ENCODE results near the gene LDAH.

The LDAH gene

DNA sequence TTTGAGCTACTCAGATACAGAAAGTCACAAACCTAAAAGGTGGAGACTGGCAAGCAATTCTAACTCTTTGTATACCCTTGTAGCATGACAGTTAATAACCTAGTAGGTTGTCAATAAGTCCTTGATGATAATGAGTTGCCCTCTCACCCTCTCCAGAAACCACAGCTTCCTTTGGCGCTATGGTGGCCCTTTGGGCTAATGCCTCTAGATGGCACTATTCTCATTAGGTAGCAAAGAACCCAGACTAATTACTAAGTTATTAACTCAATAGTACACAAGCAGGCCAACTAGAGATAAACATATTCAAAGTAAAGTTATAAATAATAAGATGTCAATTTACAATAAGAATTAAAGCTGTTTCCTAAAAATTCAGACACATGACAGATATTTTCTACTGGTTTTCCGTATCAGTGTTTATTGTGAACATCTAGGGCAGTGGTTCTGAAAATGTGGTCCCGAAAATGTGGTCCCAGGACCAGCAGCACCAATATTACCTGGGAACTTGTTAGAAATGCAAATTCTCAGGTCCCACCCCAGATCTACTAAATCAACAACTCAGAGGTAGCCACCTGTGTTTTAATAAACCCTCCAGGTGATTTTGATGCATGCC is 41.1 kb downstream of the LDAH start:
- DNase-seq (ENCODE audit: low spot score), result peak; percentile 17

DNA sequence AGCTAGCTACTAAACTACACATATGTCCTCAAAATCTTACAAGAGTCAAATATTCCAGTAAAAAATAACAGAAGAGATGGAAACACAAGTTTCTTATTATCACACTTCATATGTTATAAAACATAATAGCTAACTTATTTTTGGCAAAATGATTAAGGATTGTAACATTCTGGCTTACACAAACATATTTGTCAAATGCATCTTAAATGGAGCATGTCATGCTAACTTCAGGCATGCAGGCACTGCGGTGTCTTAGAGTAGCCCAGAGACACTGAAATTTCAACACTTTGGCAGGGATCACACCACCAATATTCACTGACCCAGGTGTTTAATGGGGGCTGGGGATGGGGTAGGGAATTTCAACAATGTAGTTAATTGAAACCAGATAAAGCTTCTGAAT is 51.6 kb downstream of the LDAH start:
- peak; percentile 8 for DNase-seq (ENCODE audit: low spot score)

DNA sequence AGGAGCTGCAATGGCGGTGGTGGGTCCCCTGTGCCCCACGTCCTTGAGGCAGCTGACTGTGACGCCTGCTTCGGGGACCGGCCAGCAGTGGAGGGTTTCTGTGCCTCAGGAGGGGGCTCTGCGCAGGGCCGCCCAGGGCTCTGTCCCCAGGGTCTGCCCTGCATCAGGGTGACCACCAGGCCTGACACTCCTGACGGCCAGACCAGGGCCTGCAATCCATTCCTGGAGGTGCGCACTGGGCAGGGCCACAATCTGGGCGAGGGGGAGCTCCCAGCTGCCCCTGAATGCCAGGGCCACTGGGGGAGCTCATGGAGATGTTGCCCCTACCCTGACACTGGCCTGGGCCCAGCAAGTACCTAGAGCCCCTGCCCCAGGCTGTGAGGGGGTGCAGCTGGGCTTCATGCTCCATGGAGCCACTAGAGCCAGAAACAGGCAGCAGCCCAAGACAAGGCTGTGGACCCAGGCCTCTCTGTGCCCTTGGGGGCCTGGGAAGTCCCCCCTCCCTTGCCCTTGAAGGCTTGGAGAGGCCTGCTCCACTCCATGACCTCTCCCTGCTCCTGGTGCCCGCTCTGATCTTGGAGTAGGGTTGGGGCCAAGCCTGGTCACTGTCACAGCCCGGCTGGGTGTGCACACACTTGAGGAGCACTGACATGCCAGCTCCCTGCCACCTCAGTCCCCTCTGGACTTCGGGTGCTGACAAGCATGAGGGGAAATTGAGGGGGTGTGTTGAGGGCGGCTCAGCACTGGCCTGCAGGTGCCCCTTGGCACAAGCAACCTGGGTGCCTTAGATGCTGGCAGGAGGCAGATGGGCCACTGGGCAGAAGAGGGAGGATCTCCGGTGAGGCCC is 55.9 kb downstream of the LDAH start:
- DNase-seq (ENCODE audit: low spot score), result no peak

DNA sequence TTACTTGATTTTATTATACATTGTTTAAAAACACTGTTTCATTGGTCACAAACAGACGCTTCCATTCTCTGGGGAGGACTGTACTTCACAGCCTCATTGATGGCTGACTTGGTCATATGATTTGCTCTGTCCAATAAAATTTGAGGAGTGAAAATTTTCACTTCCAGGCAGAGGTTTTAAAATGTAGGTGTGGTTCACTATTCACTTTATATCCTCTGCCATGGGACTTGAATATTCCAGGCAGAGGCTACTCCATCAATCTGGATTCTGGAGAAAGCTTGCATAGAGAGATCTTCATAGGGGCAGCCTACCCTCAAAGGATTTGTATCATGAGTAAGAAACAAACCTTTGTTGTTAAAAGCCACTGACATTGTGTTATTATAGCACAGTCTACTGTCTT is 56.7 kb downstream of the LDAH start:
- no peak for DNase-seq (ENCODE audit: low spot score)

DNA sequence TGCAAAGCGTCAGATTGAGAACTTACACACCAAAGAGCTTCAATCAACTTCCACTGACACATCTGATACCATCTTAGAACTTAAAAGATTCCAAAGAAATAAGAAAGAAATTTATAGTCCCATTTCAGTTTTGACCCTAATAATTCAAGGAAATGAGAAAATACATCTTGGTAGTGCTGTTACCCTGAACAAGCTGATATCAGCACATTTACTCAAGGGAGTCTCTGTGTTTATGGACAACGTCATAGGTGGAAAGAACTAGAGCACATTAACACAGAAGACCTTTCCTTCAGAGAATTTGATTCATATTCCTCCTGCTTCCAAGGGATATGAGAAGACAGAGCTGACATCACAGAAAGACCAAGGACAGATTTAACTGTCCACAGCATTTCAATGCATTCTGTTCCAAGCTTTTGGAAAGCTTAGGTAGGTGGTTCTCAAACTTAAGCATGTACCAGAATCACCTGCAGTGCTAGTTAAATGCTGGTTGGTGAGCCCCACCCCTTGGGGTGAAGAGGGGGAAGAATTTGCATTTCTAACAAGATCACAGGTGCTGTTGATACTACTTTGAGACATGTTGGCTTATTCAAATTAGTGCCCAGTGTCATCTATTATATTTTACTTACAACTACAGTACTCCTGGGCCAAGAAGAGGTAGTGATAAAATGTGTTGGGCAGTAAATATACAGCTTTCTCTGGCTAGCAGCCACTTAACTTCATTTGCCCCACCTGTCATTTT is 59.8 kb downstream of the LDAH start:
- no peak for DNase-seq (ENCODE audit: low spot score)

DNA sequence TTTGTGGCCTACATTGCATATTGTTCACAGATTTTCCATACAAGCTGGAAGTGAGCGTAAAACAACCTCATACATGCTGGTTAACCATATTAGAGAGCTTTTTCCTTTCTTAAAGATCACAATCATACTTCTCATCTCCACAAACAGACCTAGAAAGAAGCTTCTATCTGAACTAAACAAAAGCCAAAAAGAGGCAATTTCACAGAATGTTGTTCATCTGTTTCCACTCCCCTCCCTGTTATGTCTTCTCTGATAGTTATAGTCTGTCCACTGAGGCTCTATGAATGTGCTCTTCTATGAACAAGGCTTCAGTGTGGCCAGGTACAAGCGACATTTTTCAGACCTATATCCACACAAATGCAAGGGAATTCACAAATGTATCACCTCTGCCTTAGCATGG is 63.4 kb downstream of the LDAH start:
- DNase-seq (ENCODE audit: low spot score), result no peak

DNA sequence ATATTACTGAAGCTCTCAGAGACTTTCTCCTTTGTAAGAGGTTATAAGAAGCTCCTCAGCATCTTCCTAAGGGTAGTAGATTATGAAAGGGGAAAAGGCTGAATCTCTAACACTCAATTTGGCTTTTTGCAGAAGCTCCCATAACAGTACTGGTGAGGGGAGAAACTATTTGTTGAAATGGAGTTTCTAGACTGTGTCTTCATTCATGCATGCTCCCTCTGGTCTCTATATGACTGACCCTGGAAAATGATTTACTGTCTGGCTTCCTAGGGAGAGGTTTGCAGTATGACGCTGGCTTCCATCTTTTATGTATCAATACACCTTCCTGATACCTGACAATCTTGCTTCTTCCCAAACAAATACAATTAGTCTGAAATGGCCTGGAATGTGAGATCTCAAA is 63.9 kb downstream of the LDAH start:
- DNase-seq (ENCODE audit: low spot score), result no peak

DNA sequence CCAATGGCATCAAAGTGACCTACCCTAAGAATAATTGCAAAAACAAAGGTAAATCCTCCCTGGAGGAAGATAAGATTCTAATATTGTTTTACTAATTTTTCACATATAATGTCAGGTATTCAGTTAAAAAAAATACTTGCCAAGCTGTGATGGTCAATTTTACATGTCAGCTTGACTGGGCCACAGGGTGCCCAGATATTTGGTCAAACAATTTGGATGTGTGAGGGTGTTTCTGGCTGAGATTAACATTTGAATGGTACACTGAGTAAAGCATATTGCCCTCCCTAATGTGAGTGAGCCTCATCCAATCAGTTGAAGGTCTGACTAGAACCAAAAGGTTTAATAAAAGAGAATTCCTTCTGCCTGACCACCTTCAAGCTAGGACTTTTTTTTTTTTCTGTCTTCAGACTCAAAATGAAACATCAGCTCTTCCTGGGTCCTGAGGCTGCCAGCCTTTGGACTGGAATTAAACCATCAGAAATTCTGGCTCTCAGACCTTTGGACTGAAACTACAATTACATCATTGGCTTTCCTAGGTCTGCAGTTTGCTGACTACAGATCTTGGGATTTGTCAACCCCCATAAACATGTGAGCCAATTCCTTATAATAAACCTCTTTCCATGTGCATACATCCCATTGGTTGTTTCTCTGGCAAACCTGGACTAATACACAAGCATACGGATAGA is 65.4 kb downstream of the LDAH start:
- no peak for DNase-seq (ENCODE audit: low spot score)

DNA sequence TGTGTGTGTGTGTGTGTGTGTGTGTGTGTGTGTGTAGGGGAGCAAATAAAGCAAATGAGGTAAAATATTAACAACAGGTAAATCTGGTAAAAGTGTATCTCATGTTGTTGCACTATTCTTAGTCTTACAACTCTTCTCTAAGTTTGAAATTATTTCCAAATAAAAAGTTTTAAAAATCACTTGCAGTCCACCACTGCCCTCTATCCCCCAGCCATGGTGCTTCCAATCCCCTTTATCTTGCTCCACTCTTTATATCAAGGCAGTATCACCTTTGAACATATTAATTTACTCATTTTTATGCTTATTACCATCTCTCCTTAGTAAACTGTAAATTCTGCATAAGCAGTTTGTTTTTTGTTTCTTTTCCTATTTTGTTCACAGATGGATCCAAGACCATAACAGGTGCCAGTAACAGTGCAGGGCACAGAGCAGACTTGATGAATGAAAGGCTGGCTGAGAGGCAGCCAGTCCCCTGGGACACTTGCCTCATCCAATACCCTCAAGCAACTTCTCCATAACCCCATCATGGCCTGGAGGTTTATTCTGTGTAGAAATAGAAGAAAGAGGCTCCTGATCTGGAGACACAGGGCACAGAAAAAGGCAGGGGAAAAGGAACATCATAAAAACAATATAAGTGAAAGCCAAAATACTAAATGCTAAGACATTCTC is 67.6 kb downstream of the LDAH start:
- no peak for DNase-seq (ENCODE audit: low spot score)

DNA sequence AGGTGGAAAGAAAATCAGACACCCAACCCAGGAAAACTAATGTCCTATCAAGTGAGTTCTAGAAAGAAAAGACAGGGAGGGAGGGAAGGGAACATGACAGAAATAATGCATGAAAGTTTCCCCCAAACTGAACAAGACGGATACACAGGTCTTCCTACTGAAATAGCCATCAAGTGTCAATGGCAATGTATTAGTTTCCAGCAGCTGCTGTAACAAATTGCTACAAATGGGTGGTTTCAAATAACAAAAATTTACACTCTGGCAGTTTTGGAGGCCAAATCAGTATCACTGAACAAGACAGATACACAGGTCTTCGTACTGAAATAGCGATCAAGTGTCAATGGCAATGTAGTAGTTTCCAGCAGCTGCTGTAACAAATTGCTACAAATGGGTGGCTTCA is 70.6 kb downstream of the LDAH start:
- no peak for DNase-seq (ENCODE audit: low spot score)

DNA sequence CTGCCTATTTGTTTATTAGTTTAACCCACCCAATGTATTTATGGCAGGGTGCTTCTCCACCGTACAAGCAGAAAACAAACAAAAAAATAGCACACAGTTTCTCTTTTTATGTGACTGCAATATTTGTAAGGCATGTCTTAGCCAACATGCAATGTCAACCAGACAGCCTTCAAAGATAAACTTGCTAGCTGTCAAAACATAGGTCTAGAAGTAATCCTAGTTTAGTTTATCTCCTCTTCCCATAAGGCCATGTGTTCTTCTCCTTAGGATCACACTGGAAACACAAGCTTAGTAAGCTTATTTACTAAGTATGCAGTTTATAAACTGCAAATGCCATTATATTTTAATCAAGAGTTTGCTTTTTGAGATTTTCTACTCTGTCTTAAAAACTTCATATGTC is 75.6 kb downstream of the LDAH start:
- no peak for DNase-seq (ENCODE audit: low spot score)

DNA sequence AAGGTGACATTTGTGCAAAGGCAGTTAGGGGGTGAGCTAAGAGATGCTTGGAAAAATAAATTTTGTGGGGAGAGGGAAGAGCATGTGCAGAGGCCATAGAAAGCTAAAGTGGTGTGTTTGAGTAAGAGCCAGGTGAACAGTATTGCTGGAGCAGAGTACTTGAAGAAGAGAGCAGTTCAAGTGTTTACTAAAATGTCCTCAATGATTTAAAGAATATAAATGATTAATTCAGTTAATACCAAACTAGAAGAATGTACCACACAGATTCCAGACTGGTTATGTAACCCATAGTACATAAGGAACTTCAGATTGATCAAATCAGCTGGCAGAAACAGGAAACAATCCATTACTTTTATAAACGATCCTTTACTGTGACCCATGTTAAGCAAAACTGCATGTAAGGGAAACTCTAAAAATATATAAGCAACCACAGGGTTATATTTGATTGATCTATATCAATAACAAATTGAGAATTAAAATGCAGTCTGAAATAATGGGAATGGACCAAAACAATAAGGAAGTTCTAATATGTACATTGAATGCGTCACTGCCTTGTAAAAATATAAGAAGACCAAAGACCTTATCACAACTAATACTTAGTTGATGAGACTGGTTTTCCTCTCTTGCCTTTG is 76.9 kb downstream of the LDAH start:
- DNase-seq (ENCODE audit: low spot score), result peak; percentile 91

DNA sequence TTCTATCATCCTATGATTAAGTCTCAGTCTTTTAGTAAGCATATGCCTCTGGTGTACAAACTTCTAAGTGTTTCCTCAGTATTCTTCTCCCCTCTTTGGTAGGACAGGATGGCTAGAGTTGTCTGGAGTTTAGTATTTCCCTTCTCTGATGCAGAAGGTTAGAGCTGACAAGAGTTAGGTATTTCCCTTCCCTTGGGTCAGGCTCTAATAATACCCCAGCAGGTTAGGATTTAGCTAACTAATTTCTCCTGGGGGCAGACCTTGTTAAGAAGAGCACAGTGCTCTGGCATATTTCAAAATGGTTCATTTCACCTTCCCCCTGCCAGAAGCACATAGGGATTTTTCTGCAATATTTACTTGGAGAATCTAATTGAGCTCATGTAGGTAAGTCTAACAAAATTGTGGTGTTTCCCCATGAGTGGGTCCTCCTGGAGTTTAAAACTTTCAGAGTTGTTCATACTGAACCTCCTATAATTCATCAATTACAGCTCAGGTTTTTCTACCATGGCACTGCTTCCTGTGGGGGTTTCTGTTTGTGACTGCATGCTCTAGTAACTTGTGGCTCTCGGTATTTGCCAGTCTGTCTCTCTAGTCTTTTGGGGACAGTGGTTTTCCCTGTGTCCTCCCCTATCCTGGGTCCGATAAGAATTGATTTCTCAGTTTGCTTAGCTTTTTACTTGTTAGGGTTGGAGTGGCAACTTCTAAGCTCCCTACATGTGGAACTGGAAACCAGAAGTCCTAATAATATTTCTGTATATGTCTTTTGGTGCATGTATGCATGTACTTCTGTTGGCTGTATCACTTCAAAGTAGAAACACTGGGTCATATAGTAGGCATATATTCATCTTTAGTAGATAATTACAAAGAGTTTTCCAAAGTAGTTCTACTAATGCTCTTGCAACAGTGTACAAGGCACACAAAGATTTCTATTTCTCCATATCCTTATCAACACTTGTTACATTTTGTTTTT is 78.2 kb downstream of the LDAH start:
- peak; percentile 57 for DNase-seq (ENCODE audit: low spot score)

DNA sequence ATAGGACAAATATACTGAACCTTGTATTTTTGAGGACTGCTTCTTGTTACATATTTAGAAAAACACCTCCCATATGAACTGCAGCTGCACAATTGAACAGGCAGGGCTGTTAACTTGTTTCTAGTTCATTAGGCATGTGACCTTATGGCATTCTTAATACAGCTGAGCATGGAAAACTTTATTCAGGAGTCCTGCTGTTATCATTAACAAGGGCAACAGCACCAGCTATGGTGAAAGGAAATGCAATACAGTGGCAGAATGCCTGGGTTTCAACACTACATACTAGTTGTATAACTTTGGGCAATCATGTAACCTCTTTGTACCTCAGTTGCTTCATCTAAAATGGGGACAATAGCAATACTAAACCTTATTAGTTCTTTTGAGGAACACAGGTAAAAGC is 84.1 kb downstream of the LDAH start:
- no peak for DNase-seq (ENCODE audit: low spot score)

DNA sequence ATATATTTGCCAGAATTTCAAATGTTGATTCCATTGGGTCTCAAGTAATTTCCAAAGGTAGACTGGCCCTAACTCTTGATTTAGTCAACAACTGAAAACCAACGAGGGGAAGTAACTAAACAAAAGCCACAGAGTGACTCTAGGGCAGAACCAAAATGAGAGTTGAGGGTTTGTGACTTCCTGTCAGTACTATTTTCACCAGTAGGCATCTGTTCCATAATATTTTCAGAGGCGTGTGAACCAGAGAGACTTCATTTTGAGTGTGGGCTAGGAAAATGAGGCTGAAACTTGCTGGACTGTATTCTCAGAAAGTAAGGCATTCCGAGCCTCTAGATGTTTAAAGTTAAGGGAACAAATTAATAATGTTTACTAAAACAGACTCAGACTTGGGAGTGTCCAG is 85.4 kb downstream of the LDAH start:
- no peak for DNase-seq (ENCODE audit: low spot score)

DNA sequence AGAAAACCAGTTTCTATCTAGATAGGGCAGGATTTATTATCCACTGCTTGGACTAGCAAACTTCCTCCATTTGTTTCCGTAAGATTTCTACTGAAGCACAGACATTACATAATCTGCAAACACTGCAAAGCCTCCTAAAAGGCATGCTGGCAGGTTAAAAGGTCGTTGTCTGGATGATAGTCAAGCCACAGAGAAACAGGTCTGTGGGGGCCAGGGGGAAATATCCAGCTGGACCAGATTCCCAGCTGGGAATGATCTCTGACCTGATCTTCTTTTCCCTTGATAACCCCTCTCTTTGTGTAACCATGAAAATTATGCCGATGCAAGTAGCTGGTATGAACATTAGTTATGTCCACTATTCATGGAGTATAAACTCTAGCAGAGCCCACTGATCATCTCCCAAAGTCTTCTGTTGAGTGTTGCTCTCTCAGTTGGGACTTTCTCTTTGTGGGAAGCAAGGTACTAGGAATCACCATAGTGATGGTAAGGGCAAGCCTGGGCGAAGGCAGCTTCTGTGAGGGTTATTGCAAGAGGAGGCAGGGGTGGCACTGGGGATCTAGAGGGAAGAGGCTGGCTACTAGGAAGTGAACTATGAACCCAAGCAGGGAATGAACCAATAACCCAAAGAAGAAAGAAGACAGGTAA is 94.7 kb downstream of the LDAH start:
- DNase-seq (ENCODE audit: low spot score), result peak; percentile 30

DNA sequence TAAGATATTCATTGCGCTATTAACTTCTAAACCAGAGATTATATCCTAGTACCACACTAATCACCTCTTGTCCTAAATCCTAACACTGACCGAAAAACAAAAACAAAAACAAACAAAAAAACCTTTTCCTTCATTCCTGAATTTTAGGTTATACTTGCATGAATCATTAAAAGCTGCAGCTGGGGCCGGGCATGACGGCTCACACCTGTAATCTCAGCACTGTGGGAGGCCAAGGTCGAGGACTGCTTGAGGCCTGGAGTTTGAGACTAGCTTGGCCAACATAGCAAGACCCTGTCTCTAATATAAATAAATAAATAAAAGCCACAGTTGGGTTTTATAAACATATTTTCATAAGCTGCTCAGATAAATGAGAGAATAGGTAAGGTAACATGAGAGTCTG is 96.0 kb downstream of the LDAH start:
- DNase-seq (ENCODE audit: low spot score), result no peak

DNA sequence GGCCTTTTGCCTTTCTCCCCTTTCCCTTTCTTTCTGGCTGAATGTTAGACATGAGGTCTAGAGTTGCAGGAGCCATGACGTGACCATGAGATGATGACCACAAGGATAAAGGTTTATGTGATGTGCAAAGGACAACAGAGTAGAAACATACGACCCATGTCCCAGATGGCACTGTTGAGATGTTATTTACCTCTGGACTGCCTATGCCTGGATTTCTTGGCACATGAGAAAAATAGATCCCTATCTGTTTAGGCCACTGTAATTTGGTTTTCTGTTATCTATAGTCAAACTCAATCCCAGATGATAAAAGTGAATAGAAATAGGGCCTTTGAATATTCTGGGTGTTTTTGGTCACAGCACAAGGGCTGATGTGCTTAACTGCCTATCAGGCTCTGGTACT is 97.1 kb downstream of the LDAH start:
- no peak for DNase-seq (ENCODE audit: low spot score)

DNA sequence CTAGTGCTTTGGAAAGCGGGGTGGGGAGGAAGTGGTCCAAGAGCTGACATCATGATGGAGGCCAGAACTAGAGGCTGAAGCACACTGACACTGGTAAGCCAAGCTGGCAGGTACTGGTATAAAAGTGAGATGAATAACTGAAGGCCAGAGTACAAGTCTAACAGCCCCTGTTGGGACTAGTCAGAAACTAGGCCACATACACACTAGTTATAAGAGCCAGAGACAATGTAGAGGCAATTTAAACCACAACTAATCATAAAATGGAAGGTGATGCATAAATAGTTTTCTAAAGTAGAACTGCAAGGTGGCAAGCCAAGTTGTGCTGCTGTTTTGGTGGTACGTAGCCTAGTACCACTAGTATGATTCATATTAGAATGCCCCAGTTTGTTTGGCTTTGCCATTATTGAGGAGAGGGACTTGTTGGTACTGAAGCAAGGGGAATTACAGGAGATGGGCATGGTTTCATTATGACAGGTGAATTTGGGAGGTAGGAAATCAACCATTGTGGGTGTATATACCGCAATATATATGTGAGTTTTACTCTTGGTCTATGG is 98.3 kb downstream of the LDAH start:
- DNase-seq (ENCODE audit: low spot score), result no peak

DNA sequence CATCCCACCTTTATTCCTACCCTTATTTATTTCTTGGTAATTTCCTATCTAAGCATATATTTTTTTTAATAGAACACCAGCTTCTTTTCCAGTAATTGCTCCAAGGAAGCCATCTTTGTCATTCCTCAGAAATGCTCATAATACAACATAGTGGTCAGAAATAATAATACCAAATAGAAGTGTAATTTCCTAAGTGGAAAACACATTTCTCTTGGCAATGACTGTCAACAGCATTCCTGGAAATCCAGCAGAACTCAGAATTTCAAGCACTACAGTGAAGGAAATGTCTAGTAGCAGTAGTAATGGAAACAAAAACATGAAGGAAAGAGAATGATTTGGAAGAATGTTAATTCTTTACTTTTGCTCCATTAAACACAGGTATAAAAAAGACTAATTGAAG is 99.4 kb downstream of the LDAH start:
- DNase-seq (ENCODE audit: low spot score), result no peak
